ENCODE results near the gene PCSK4. TPM values are rescaled to one million over a fixed set of nuclear protein-coding genes. Genes with fewer than 3 reads are reported as not detected.

PCSK4 gene
- total RNA-seq, 1 experiment from 2014 or later, result 3.9 TPM

DNA sequence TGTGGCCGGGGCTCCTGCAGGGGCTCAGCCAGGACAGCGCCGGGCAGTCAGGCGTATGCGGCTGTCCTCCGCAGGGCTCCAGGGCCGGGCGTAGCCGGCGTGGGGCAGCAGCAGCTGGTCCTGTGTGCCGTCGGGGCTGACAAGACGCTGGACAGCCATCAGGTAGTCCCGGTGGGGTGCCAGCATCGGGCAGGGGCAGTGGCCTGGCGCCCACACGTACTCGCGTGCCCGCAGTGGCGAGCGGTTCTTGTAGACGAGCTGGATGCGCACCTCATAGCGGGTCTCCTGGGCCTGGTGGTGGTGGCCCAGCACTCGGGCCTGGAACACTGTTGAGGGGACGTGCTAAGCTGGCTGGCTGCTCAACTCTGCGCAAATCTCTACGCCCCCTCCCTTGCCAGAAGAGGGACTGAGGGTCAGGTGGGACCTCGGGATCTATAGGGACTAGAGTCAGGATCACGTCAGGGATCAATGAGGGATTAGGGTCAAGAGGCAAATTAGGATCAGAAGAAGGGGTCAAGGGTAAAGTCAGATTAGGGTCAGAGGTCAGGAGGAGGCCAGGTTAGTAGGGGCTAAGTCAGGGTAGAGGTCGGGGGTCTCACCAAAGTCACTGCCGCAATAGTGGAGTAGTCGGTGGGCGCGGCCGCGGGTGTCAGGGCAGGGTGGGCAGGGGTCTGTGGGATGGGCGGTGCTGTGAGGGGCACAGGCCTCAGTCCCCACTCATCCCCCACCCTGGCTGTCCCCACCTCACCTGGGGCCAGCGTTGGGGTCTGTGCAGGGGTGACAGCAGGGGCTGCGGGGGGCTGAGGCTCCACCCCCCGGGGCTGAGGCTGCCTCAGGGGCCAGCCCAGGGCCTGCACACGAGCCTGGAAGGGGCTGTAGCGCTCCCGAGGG lies 16.1 kb upstream of the PCSK4 start:
- intact Hi-C loops (cut with micrococcal nuclease), result no loop called here
- Histone ChIP-seq H3K9me2 (replicated peaks; ENCODE audit: low read length) (no peaks in the 10 kb centered on the region), H2AFZ (ENCODE audit: low read length) (no peak overlapping the region), H4K20me1 (ENCODE audit: low read length) (no peaks in the 10 kb centered on the region), H3K79me2 (ENCODE audit: low read length) (no peaks in the 10 kb centered on the region), H3K4me1 (ENCODE audit: insufficient read depth, low read length) (no peaks in the 10 kb centered on the region; the same call in 1 of the 2 replicates), H3K4me2 (ENCODE audit: low read length) (no peak overlapping the region), H3K27me3 (ENCODE audit: low read length) (no peaks in the 10 kb centered on the region), H3K4me3 (ENCODE audit: low read length) (no peak overlapping the region), H3K27ac (ENCODE audit: low read length) (no peak overlapping the region), H3F3A (ENCODE audit: low read length, unreplicated experiment) (no peaks in the 10 kb centered on the region), H3K36me3 (ENCODE audit: low read depth, low read length) (no peaks in the 10 kb centered on the region), H3K9me3 (ENCODE audit: low read length) (no peaks in the 10 kb centered on the region), H3K9ac (ENCODE audit: low read length) (no peak overlapping the region)
- BruUV-seq (replicated peaks), result no TSS peak
- ChIA-PET POLR2A (ENCODE audit: unreplicated experiment) (no interaction called here), CTCF (no interaction called here)
- ATAC-seq (no peak), DNase-seq (no peak)
- TF ChIP-seq, protein P1, sequence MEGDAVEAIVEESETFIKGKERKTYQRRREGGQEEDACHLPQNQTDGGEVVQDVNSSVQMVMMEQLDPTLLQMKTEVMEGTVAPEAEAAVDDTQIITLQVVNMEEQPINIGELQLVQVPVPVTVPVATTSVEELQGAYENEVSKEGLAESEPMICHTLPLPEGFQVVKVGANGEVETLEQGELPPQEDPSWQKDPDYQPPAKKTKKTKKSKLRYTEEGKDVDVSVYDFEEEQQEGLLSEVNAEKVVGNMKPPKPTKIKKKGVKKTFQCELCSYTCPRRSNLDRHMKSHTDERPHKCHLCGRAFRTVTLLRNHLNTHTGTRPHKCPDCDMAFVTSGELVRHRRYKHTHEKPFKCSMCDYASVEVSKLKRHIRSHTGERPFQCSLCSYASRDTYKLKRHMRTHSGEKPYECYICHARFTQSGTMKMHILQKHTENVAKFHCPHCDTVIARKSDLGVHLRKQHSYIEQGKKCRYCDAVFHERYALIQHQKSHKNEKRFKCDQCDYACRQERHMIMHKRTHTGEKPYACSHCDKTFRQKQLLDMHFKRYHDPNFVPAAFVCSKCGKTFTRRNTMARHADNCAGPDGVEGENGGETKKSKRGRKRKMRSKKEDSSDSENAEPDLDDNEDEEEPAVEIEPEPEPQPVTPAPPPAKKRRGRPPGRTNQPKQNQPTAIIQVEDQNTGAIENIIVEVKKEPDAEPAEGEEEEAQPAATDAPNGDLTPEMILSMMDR (conservative IDR thresholded peaks at IDR 0.05; ENCODE audit: low read depth, low read length), result no peak
- TF ChIP-seq EZH2phosphoT487 (IDR thresholded peaks at IDR 0.05; ENCODE audit: borderline replicate concordance, low read length), result no peak
- TF ChIP-seq EZH2 (IDR thresholded peaks at IDR 0.05; ENCODE audit: low read length, unreplicated experiment), result no peak

DNA sequence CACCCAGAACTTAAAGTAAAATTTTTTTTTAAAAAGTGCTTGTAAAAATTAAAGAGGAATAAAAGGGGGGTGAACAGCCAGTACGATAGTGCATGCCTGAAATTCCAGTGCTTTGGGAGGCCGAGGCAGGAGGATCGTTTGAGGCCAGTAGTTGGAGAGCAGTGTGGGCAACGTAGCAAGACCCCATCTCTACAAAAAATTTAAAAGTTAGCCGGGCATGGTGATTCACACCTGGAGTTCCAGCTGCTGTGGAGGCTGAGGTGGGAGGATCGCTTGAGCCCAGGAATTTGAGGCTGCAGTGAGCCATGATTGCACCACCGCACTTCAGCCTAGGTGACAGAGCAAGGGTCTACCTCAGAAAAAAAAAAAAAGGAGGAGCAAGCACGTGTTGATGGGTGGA lies 14.9 kb upstream of the PCSK4 start:
- no peak for TF ChIP-seq EZH2 (IDR thresholded peaks at IDR 0.05; ENCODE audit: low read length, unreplicated experiment)
- TF ChIP-seq, protein P1 (conservative IDR thresholded peaks at IDR 0.05; ENCODE audit: low read depth, low read length), result no peak
- no peak for TF ChIP-seq EZH2phosphoT487 (IDR thresholded peaks at IDR 0.05; ENCODE audit: borderline replicate concordance, low read length)
- CTCF ChIA-PET, result no interaction called here
- DNase-seq (no peak), ATAC-seq (no peak)
- intact Hi-C loops (cut with micrococcal nuclease), result no loop called here
- H3K4me1 ChIP-seq (ENCODE audit: insufficient read depth, low read length), result no peaks in the 10 kb centered on the region; the same call in 1 of the 2 replicates
- no peaks in the 10 kb centered on the region for H3K27me3 ChIP-seq (ENCODE audit: low read length)
- no peak overlapping the region for H3K4me2 ChIP-seq (ENCODE audit: low read length)
- H3K9me3 ChIP-seq (ENCODE audit: low read length), result no peaks in the 10 kb centered on the region
- H3K9ac ChIP-seq (ENCODE audit: low read length), result no peak overlapping the region
- no peak overlapping the region for H3K27ac ChIP-seq (ENCODE audit: low read length)
- H3F3A ChIP-seq (ENCODE audit: low read length, unreplicated experiment), result no peaks in the 10 kb centered on the region
- no peak overlapping the region for H2AFZ ChIP-seq (ENCODE audit: low read length)
- POLR2A ChIA-PET (ENCODE audit: unreplicated experiment), result no interaction called here
- no peaks in the 10 kb centered on the region for H3K9me2 ChIP-seq (replicated peaks; ENCODE audit: low read length)
- H3K36me3 ChIP-seq (ENCODE audit: low read depth, low read length), result no peaks in the 10 kb centered on the region
- no peaks in the 10 kb centered on the region for H3K79me2 ChIP-seq (ENCODE audit: low read length)
- no TSS peak for BruUV-seq (replicated peaks)
- no peaks in the 10 kb centered on the region for H4K20me1 ChIP-seq (ENCODE audit: low read length)
- no peak overlapping the region for H3K4me3 ChIP-seq (ENCODE audit: low read length)
